A549 (cell line): ENCODE measurements around the gene RNASE1.

Experiments
- CTCF ChIP-seq: fragments of >200 bp; sonication (Bioruptor Twin); formaldehyde crosslinking; IDR thresholded peaks from 3 replicates; pipeline ENCODE4 v1.5.1; 2016
- MYC ChIP-seq: IDR thresholded peaks from 2 replicates; pipeline ENCODE4 v1.6.1; 2012; ENCODE audit warnings: mild to moderate bottlenecking, inconsistent platforms, low read length, improper control_type of control experiment, borderline replicate concordance
- REST ChIP-seq: fragments of 200-600 bp; sonication (generic); IDR thresholded peaks from 2 replicates; pipeline ENCODE4 v1.6.1; 2016; ENCODE audit warnings: antibody characterized with exemption, mild to moderate bottlenecking, moderate library complexity
- USF2 ChIP-seq: fragments of 450-650 bp; IDR thresholded peaks from 2 replicates; pipeline ENCODE4 v1.6.1; 2014; ENCODE audit warnings: antibody characterized with exemption
- ZNF302 ChIP-seq: fragments of 250-450 bp; sonication (Bioruptor Pico); IDR thresholded peaks from 2 replicates; pipeline ENCODE4 v1.9.0; 2021; ENCODE audit warnings: inconsistent platforms, mild to moderate bottlenecking, moderate library complexity

GRCh38 chr14:20760950-20761349 lies 41.7 kb downstream of the RNASE1 start:
- no peak for TF ChIP-seq USF2
- no peak for TF ChIP-seq ZNF302
- no peak for TF ChIP-seq REST
- no peak for TF ChIP-seq CTCF
- no peak for TF ChIP-seq MYC
